Ishikawa (cell line): ENCODE data around the gene SESN1.

Experiments
- CEBPB ChIP-seq: IDR thresholded peaks from 2 replicates; pipeline ENCODE4 v1.6.1; 2012
- CREB1 ChIP-seq: IDR thresholded peaks from 2 replicates; pipeline ENCODE4 v1.6.1; 2012; ENCODE audit warnings: low read depth
- EGR1 ChIP-seq: IDR thresholded peaks from 2 replicates; pipeline ENCODE4 v1.6.1; 2012
- EP300 ChIP-seq: IDR thresholded peaks from 2 replicates; pipeline ENCODE4 v1.6.1; 2012; ENCODE audit warnings: borderline replicate concordance
- FOXM1 ChIP-seq: IDR thresholded peaks from 2 replicates; pipeline ENCODE4 v1.6.1; 2012; ENCODE audit warnings: low read depth, borderline replicate concordance
- NFIC ChIP-seq: IDR thresholded peaks from 2 replicates; pipeline ENCODE4 v1.6.1; 2012
- RAD21 ChIP-seq: IDR thresholded peaks from 2 replicates; pipeline ENCODE4 v1.6.1; 2012; ENCODE audit warnings: low read depth
- TAF1 ChIP-seq: IDR thresholded peaks from 2 replicates; pipeline ENCODE4 v1.6.1; 2012; ENCODE audit warnings: low read depth, mild to moderate bottlenecking
- YY1 ChIP-seq: IDR thresholded peaks from 2 replicates; pipeline ENCODE4 v1.6.1; 2012; ENCODE audit warnings: low read depth
- ZBTB7A ChIP-seq: IDR thresholded peaks from 2 replicates; pipeline ENCODE4 v1.6.1; 2012; ENCODE audit warnings: low read depth
- TF ChIP-seq, protein P1 (sequence below): IDR thresholded peaks from 2 replicates; pipeline ENCODE4 v1.6.1; 2012; ENCODE audit warnings: low read depth, mild to moderate bottlenecking
- TF ChIP-seq, protein P2 (sequence below): IDR thresholded peaks from 2 replicates; pipeline ENCODE4 v1.6.1; 2012
- TF ChIP-seq, protein P3 (sequence below): IDR thresholded peaks from 2 replicates; pipeline ENCODE4 v1.6.1; 2012

DNA sequence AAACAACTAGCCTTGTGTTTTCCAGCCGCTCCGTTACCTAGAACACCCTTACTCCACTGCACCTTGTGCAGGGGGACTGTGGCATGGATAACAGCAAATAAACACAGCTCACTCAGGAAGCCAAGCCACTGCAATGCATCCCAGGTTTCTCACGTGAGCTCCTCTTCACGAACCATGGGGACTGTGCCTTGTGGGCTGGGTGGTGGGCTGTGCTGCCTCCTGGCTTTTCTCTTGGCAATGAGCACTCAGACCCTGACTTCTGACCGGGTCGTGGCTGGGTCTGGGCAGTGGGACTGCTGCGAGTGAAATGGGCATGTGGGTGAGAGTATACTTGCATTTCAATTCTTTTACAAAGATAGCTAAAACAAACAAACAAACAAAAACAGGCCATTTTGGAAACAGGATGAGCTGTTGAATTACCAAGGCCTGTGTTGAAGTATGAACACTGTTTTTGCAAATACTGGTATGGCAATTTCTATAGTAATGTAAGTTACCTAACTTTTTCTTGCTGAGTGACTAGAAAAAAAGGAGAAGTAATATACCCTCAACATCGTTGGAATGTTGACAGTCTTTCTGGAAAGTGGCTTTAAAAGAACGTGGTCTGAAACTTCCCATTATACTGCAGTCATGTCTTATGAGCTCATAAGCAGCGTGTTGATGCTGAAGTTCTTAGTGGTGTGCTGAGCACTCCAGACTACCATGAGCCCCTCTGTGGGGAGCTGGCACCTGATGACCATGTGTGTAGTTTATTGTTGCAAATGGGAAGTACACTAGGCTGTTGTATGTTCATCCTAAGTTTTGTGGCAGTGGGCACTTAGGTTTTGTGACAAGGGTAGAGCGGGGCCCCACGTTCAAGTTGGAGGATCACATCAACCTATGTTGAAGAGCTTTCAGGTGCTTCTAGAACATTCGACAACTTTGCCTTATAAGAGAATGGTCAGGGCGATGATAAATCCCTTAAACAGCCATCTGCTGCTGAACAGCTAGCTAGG, 126.0 kb downstream of the SESN1 start:
- TF ChIP-seq NFIC (no peak), FOXM1 (no peak), RAD21 (no peak), ZBTB7A (no peak), CEBPB (no peak), TAF1 (no peak), EGR1 (no peak), YY1 (no peak), EP300 (no peak), CREB1 (no peak)
- TF ChIP-seq, protein P1, sequence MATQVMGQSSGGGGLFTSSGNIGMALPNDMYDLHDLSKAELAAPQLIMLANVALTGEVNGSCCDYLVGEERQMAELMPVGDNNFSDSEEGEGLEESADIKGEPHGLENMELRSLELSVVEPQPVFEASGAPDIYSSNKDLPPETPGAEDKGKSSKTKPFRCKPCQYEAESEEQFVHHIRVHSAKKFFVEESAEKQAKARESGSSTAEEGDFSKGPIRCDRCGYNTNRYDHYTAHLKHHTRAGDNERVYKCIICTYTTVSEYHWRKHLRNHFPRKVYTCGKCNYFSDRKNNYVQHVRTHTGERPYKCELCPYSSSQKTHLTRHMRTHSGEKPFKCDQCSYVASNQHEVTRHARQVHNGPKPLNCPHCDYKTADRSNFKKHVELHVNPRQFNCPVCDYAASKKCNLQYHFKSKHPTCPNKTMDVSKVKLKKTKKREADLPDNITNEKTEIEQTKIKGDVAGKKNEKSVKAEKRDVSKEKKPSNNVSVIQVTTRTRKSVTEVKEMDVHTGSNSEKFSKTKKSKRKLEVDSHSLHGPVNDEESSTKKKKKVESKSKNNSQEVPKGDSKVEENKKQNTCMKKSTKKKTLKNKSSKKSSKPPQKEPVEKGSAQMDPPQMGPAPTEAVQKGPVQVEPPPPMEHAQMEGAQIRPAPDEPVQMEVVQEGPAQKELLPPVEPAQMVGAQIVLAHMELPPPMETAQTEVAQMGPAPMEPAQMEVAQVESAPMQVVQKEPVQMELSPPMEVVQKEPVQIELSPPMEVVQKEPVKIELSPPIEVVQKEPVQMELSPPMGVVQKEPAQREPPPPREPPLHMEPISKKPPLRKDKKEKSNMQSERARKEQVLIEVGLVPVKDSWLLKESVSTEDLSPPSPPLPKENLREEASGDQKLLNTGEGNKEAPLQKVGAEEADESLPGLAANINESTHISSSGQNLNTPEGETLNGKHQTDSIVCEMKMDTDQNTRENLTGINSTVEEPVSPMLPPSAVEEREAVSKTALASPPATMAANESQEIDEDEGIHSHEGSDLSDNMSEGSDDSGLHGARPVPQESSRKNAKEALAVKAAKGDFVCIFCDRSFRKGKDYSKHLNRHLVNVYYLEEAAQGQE, result no peak
- TF ChIP-seq, protein P2, sequence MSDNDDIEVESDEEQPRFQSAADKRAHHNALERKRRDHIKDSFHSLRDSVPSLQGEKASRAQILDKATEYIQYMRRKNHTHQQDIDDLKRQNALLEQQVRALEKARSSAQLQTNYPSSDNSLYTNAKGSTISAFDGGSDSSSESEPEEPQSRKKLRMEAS, result no peak
- TF ChIP-seq, protein P3, sequence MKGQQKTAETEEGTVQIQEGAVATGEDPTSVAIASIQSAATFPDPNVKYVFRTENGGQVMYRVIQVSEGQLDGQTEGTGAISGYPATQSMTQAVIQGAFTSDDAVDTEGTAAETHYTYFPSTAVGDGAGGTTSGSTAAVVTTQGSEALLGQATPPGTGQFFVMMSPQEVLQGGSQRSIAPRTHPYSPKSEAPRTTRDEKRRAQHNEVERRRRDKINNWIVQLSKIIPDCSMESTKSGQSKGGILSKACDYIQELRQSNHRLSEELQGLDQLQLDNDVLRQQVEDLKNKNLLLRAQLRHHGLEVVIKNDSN, result no peak
